SK-N-SH treated with all-trans-retinoic acid at 6 μM for 48 hours (cell line): ENCODE data around the gene DIP2C.

Experiments
- ARNTL ChIP-seq: fragments of 450-650 bp; formaldehyde crosslinking; IDR thresholded peaks from 2 replicates; pipeline ENCODE4 v1.5.0; 2020; ENCODE audit warnings: low read depth, mild to moderate bottlenecking, moderate library complexity, borderline replicate concordance
- CSDC2 ChIP-seq: fragments of 250-450 bp; sonication (Bioruptor Pico); IDR thresholded peaks from 2 replicates; pipeline ENCODE4 v1.5.0; 2020; ENCODE audit warnings: mild to moderate bottlenecking, moderate library complexity
- ISL1 ChIP-seq: fragments of 250-450 bp; sonication (Bioruptor Pico); IDR thresholded peaks from 2 replicates; pipeline ENCODE4 v2.1.2; 2022; ENCODE audit warnings: mild to moderate bottlenecking, moderate library complexity
- OSR1 ChIP-seq: fragments of 250-450 bp; sonication (Bioruptor Pico); IDR thresholded peaks from 2 replicates; pipeline ENCODE4 v1.8.0; 2022; ENCODE audit warnings: moderate library complexity, mild to moderate bottlenecking, inconsistent platforms
- POU6F1 ChIP-seq: fragments of 250-450 bp; sonication (Bioruptor Pico); IDR thresholded peaks from 2 replicates; pipeline ENCODE4 v1.8.0; 2021; ENCODE audit warnings: low read depth, mild to moderate bottlenecking, moderate library complexity, borderline replicate concordance
- PPARA ChIP-seq: fragments of 250-450 bp; sonication (Bioruptor Pico); IDR thresholded peaks from 2 replicates; pipeline ENCODE4 v1.5.0; 2020; ENCODE audit warnings: mild to moderate bottlenecking, borderline replicate concordance
- RARB ChIP-seq: fragments of 250-450 bp; sonication (Bioruptor Pico); IDR thresholded peaks from 2 replicates; pipeline ENCODE4 v1.8.0; 2021; ENCODE audit warnings: mild to moderate bottlenecking, moderate library complexity
- SNAI2 ChIP-seq: fragments of 250-450 bp; sonication (Bioruptor Pico); IDR thresholded peaks from 2 replicates; pipeline ENCODE4 v1.5.0; 2020; ENCODE audit warnings: mild to moderate bottlenecking, moderate library complexity
- ZC3H10 ChIP-seq: fragments of 250-450 bp; sonication (Bioruptor Pico); IDR thresholded peaks from 2 replicates; pipeline ENCODE4 v1.5.1; 2021; ENCODE audit warnings: mild to moderate bottlenecking, moderate library complexity
- ZFP3 ChIP-seq: fragments of 250-450 bp; sonication (Bioruptor Pico); IDR thresholded peaks from 2 replicates; pipeline ENCODE4 v1.5.0; 2020; ENCODE audit warnings: mild to moderate bottlenecking, moderate library complexity
- ZFP30 ChIP-seq: fragments of 450-650 bp; formaldehyde crosslinking; IDR thresholded peaks from 2 replicates; pipeline ENCODE4 v1.5.0; 2022; ENCODE audit warnings: mild to moderate bottlenecking, moderate library complexity
- TF ChIP-seq, protein P1 (sequence below): fragments of 250-450 bp; sonication (Bioruptor Pico); IDR thresholded peaks from 2 replicates; pipeline ENCODE4 v1.5.1; 2021; ENCODE audit warnings: mild to moderate bottlenecking, moderate library complexity

DNA sequence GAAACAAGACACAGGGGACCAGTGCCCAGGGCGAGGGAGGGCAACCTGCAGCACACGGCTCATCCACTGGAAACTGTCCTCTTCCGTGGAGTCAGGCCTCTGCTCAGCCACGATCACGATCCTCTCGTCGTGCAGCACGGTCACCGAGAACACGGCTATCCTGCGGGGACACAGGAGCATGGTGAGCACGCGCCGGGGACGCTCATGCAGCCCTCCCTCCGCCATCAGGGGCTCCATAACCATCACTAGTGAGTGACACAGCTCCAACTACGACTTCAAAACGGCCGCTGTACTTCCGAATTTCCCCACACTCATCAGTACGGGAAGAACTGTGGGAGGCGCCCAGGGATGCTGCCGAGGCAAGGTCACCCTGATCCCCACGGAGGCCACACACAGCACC lies 326.3 kb downstream of the DIP2C start:
- TF ChIP-seq SNAI2 (CRISPR knock-in tag) (no peak), ZC3H10 (CRISPR knock-in tag) (no peak), POU6F1 (no peak), RARB (CRISPR knock-in tag) (no peak), ZFP30 (CRISPR knock-in tag) (no peak), ZFP3 (CRISPR knock-in tag) (no peak), ARNTL (CRISPR knock-in tag) (no peak), CSDC2 (no peak), OSR1 (no peak), PPARA (CRISPR knock-in tag) (no peak), ISL1 (CRISPR knock-in tag) (no peak)
- TF ChIP-seq, protein P1, sequence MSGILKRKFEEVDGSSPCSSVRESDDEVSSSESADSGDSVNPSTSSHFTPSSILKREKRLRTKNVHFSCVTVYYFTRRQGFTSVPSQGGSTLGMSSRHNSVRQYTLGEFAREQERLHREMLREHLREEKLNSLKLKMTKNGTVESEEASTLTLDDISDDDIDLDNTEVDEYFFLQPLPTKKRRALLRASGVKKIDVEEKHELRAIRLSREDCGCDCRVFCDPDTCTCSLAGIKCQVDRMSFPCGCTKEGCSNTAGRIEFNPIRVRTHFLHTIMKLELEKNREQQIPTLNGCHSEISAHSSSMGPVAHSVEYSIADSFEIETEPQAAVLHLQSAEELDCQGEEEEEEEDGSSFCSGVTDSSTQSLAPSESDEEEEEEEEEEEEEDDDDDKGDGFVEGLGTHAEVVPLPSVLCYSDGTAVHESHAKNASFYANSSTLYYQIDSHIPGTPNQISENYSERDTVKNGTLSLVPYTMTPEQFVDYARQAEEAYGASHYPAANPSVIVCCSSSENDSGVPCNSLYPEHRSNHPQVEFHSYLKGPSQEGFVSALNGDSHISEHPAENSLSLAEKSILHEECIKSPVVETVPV: no peak
